Measurements from ENCODE around the gene TBC1D23.
A peak's percentile ranks its signal among the peaks of the same experiment; 100 is the strongest.
"Not testable (repeated sequence)": the region's sequence is repeated elsewhere in the genome, so short reads cannot be mapped to it uniquely, and the experiment has no call there.

Gene TBC1D23

GRCh38 chr3:100311011-100311410 lies 50.2 kb downstream of the TBC1D23 start:
- no peak for DNase-seq

GRCh38 chr3:100316641-100317069 lies 55.9 kb downstream of the TBC1D23 start:
- DNase-seq: peak; percentile 30 to 69

GRCh38 chr3:100317912-100318311 lies 57.1 kb downstream of the TBC1D23 start:
- DNase-seq: no peak

- DNase-seq: no peak
Observed at GRCh38 chr3:100319951-100320350, 59.2 kb downstream of the TBC1D23 start.

- no peak for DNase-seq
Observed at GRCh38 chr3:100324044-100324443, 63.3 kb downstream of the TBC1D23 start.

- no peak for DNase-seq
Observed at GRCh38 chr3:100325827-100326226, 65.0 kb downstream of the TBC1D23 start.

GRCh38 chr3:100327377-100327776 lies 66.6 kb downstream of the TBC1D23 start:
- not testable (repeated sequence) for DNase-seq

- DNase-seq: no peak
Observed at GRCh38 chr3:100329800-100330489, 69.2 kb downstream of the TBC1D23 start.

- no peak for DNase-seq
Observed at GRCh38 chr3:100330651-100331050, 69.9 kb downstream of the TBC1D23 start.

- no peak for DNase-seq
Observed at GRCh38 chr3:100331660-100332059, 70.9 kb downstream of the TBC1D23 start.

GRCh38 chr3:100333051-100333450 lies 72.3 kb downstream of the TBC1D23 start:
- DNase-seq: no peak

- no peak for DNase-seq
Observed at GRCh38 chr3:100333970-100334487, 73.2 kb downstream of the TBC1D23 start.

- peak; percentile 24 to 88 for DNase-seq
Observed at GRCh38 chr3:100334488-100335351, 73.9 kb downstream of the TBC1D23 start, which contains the start of gene NIT2. TSS of gene NIT2 (plus strand) at chr3:100334757. CDS start at chr3:100334792, 35 bp downstream.

- peak in 1 of 2 experiments; percentile 30 for DNase-seq
Observed at GRCh38 chr3:100335434-100335833, 74.6 kb downstream of the TBC1D23 start.

- DNase-seq: not testable (repeated sequence)
Observed at GRCh38 chr3:100336229-100336628, 75.4 kb downstream of the TBC1D23 start.

- no peak for DNase-seq
Observed at GRCh38 chr3:100338911-100339310, 78.1 kb downstream of the TBC1D23 start.

- DNase-seq: no peak
Observed at GRCh38 chr3:100339786-100340185, 79.0 kb downstream of the TBC1D23 start.

GRCh38 chr3:100340527-100340926 lies 79.7 kb downstream of the TBC1D23 start:
- no peak for DNase-seq

GRCh38 chr3:100348727-100349126 lies 87.9 kb downstream of the TBC1D23 start:
- no peak for DNase-seq

- not testable (repeated sequence) for DNase-seq
Observed at GRCh38 chr3:100351770-100352169, 91.0 kb downstream of the TBC1D23 start.

- DNase-seq: no peak
Observed at GRCh38 chr3:100352296-100353231, 91.8 kb downstream of the TBC1D23 start.

GRCh38 chr3:100354850-100355249 lies 94.1 kb downstream of the TBC1D23 start:
- no peak for DNase-seq

- DNase-seq: no peak
Observed at GRCh38 chr3:100358413-100358812, 97.6 kb downstream of the TBC1D23 start.

All from NCI-H526 (cell line).